GM19468 (cell line): Measurements from ENCODE around the gene TMED7.

Experiments used
- ATAC-seq: cut with Tn5 transposase; IDR thresholded peaks from one replicate; pipeline ENCODE4 v1.9.1; 2021; ENCODE audit warnings: mild to moderate bottlenecking, moderate library complexity, moderate number of reproducible peaks; ENCODE audit not compliant: unreplicated experiment; ENCODE audit errors: extremely low read depth

TMED7 gene

GRCh38 chr5:115585265-115585664 is 40.6 kb downstream of the TMED7 start:
- no peak for ATAC-seq

GRCh38 chr5:115584501-115584900 is 41.3 kb downstream of the TMED7 start:
- no peak for ATAC-seq

GRCh38 chr5:115583474-115583873 is 42.4 kb downstream of the TMED7 start:
- no peak for ATAC-seq

DNA sequence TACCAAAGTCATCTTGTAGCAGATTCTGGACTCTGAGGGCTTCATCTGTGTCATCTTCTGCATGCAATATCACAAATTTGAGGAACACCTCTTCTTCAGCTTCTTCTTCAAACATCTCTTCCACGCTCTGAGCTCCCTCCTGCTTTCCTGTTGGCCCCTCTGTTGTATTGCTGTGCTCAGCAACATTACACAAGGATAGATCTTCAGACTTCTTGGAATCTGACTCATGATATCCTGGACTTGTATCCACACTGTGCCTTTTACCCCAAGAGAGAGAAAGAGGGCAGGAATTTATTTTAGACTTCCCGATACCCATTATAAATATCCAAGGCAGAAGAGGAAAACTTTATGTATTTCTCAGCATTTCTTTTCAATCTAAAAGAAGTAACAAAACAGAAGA is 44.9 kb downstream of the TMED7 start:
- no peak for ATAC-seq

GRCh38 chr5:115579747-115580173 is 46.1 kb downstream of the TMED7 start:
- no peak for ATAC-seq

- ATAC-seq: no peak
Measured at GRCh38 chr5:115579216-115579615, 46.6 kb downstream of the TMED7 start.

GRCh38 chr5:115578657-115579056 is 47.2 kb downstream of the TMED7 start:
- peak; percentile 55 for ATAC-seq

DNA sequence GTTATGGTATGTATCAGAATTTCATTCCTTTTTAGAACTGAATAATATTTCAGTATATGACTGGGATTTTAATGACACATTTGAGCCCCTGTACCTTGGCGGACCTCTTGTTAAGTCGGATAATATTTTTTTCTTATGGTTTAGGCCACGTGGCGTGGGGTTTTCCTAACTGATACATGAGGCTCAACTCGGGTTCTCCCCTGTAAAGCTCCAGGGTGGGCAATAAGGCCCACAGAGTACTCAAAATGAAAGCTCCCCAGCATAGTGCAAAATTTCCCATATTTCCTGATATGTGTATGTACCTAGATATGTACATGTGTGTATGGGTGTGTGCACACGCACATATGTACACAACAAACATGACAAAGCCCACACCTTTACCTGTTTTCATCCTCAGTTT is 48.1 kb downstream of the TMED7 start:
- ATAC-seq: no peak

DNA sequence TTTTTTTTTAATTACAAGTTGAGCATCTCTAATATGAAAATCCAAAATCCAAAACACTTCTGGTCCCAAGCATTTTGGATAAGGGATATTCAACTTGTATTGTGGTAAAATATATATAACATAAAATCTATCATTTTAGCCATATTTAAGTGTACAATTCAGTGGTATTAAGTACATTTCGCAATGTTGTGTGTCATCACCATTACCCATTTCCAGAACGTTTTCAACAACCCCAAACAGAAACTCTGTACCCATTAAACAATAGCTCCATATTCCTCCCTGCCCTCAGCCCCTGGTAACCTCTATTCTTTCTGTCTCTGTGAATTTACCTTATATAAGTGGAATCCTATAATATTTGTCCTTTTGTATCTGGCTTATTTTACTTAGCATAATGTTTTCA is 48.5 kb downstream of the TMED7 start:
- no peak for ATAC-seq

DNA sequence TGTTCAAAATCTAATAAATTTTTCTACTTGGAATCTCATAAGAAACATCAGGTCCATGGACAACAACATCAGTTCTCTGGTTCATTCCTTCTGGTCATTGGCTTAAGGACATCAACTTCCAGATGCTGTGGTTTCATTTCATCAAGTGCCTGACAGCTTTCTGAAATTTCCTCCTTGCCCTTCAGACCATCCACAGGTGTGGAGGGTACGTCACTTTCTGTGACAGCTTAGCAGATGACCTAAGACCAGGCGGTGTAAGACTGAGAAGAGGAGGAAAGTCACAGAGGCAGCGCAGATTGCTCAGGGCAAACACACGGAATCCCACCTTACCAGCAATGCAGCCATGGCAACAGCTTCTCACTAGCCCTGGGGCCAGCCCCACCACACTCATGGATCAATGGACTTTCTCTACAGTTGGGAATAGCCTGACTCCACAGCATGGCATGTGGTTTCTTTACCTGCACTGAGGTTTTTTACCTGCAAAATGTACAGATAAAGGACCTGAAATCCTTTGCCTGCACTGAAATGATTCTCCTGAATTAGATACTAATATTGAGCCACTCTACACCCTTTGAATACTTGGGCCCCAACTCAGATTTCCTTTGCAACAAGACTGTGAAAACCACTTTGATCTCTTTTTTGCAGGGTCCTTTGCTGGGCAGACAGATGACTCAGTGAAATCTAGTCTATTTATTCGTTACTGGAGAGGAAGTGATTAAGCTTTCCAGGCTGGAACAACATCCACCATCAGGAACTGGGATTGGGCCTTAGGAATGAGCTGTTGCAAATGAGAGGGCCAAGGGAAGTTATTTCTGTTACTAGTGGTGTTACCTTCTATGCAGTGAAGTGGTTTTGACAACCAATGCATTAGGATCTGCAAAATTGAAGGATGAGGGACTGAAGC is 50.4 kb downstream of the TMED7 start:
- no peak for ATAC-seq

- no peak for ATAC-seq
Measured at GRCh38 chr5:115573133-115573532, 52.7 kb downstream of the TMED7 start.

DNA sequence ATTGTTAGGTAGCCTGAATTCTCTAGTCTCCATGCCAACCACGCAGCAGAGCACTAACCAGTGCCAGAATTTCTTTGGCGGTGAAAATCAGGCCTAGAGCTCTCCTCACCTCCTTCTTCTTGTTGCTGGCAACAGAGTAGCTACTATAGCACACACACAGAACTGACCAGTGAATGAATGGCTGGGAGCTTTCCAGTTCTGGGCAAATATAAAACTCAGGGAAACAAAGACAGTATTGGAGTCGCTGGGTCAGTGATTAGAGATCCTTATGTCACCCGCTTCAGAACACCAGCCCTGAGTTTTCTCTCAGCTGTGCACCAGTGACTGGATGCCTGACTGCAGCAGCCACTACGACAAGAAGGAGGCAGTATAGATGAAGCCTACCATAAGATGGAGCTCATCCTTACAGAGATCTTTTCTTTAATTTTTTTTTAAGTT is 54.4 kb downstream of the TMED7 start:
- no peak for ATAC-seq

DNA sequence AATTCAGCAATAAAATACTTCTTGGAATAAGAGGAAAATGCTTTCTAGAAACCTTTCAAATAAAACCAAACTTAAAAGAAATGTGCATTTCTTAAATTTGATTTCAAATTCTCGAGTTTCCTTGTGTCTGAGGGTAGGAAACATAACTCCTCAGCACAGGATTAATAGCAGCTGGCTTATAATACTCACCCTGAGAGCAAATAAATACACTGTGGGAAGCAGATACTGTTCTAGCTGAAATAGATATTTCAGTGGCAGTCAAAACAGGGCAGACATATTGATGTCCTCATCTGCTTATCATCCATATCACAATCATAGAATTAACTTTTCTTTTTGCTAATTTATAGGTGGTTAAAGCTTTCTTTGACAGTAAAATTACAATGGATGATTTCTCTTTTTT is 57.2 kb downstream of the TMED7 start:
- ATAC-seq: no peak

GRCh38 chr5:115565233-115565632 is 60.6 kb downstream of the TMED7 start:
- ATAC-seq: no peak
